ENCODE data around the gene MPDU1.
"Not testable (repeated sequence)": the region's sequence is repeated elsewhere in the genome, so short reads cannot be mapped to it uniquely, and the experiment has no call there.

MPDU1 gene

DNA sequence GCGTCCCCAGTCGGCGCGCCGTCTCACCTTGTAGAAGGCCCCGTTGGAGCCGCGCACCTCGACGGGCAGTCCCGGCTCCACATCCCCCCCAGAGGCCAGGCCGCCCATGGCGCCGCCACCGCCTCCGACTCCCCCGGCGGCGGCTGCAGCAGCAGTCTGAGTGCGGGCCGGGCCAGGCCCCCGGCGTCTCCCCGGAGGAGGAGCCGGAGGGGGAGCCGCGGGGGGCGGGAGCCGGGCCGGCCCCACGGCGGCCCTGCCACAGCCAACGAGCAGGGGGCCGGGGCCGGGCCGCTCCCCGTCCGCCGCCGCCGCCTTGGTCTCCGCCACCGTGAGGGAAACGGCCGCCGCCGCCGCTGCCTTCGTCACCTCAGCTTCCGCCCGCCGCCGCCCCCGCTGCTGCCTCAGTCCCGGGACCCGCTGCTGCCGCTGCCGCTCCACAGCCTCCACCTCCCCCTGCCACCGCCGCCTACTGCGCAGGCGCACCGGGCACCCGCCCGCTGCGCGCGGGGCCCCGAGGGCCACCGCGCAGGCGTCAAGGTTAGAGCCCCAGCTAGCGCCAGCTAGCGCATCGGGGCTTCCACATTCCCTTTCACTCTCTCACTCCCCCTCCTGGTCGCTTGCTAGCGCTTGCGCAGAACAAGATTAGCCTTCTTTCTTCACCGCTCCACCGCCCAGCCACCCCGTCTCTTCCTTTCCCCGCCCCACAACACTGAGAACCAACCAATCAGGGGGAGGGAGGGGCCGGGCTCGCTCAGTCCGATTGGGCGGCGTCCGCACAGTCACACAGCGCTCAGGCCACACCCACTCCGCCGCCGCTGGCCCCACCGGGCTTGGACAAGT lies 31.0 kb downstream of the MPDU1 start, which contains the start of gene FXR2:
Gene FXR2, minus strand, starts transcription at position 473 of the 840 bp plus-strand sequence. Its CDS starts 365 bp downstream, at position 108.
- DNase-seq (ENCODE audit: low spot score) = peak; percentile 100

DNA sequence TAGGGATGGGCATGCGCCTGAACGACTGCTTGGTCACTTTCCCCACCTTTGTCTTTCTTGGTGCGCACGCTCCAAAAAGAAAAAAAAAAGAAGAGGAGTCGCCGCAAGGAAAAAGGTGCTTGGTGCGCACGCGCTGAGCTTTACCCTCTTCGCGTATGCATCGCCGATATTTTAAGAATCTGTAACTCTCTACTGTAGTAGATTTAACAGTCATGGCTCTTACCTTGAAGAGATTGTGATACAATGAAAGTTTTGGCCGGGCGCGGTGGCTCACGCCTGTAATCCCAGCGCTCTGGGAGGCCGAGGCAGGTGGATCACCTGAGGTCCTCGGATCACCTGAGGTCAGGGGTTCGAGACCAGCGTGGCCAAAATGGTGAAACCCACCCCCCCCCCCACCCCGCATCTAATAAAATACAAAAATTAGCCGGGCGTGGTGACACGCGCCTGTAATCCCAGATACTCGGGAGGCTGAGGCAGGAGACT lies 31.7 kb downstream of the MPDU1 start:
- DNase-seq (ENCODE audit: low spot score) = no peak

DNA sequence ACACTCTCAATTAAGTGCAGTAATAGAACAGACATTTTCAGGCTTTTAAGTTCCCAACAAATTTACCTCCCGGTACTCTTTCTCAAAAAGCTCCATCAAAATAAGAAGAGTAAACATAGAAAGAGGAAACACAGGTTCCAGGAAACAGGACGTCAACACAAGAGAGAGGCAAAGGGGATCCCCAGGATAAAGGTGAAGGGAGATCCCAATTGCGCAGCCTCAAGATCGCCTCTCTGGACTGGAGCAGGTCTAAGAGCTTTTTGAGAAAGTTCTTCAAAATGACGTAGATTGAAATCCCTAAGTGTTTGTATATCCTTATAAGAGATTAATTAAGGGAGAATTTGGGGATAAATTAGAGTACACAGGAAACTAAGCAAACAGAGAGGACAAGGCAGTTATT lies 35.0 kb downstream of the MPDU1 start:
- DNase-seq (ENCODE audit: low spot score) = no peak

DNA sequence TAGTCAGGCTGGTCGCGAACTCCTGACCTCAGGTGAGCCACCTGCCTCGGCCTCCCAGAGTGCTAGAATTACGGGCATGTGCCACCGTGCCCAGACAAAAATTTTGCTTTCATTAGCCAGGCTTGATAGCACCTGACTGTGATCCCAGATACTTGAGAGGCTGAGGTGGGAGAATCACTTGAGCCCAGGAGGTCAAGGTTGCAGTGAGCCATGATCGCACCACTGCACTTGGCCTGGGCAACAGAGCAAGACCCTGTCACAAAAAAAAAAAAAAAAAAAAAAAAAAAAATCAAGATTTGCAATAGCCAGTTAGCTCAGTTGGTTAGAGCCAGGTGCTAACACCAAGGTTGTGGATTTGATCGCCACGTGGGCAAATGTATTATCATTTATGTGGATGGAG lies 37.2 kb downstream of the MPDU1 start:
- no peak for DNase-seq (ENCODE audit: low spot score)

DNA sequence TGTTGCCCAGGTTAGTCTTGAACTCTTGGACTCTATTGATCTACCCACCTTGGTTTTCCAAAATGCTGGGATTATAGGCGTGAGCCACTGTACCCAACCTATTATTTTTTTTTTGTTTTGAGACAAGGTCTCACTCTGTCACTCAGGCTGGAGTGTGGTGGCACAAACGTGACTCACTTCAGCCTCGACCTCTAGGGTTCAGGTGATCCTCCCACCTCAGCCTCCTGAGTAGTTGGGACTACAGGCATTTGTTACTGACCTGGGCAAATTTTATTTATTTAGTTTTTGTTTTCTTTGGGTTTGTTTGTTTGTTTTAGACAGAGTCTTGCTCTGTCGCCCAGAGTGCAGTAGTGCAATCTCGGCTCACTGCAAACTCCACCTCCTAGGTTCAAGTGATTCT lies 40.0 kb downstream of the MPDU1 start:
- DNase-seq (ENCODE audit: low spot score) = no peak

DNA sequence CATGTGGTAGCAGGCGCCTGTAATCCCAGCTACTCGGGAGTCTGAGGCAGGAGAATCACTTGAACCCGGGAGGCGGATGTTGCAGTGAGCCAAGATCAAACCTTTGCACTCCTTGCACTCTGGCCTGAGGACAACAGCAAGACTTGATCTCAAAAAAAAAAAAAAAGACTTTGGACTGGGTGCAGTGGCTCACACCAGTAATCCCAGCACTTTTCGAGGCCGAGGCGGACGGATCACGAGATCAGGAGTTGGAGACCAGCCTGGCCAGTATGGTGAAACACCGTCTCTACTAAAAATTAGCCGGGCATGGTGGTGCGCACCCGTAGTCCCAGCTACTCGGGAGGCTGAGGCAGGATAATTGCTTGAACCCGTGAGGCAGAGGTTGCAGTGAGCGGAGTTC lies 42.1 kb downstream of the MPDU1 start:
- not testable (repeated sequence) for DNase-seq (ENCODE audit: low spot score)

DNA sequence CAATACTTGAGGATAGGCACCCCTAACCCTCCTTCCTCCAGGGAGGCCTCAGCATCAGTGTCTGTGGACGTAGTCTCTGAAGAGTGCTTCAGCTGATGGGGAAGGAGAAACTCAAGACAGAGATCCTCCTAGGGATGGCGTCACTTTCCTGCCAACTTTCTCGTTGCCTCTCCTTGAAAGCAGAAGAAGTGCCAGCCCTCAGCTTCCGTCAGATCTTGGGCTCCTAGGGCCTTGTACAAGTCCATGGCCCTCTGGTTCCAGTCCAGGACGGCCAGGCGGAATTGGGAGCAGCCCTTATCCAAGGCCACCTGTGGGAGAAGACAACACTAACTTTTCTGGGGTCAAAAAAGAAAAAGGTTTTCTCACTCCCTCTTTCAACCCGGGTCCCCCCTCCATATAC lies 42.7 kb downstream of the MPDU1 start:
- DNase-seq (ENCODE audit: low spot score) = no peak

DNA sequence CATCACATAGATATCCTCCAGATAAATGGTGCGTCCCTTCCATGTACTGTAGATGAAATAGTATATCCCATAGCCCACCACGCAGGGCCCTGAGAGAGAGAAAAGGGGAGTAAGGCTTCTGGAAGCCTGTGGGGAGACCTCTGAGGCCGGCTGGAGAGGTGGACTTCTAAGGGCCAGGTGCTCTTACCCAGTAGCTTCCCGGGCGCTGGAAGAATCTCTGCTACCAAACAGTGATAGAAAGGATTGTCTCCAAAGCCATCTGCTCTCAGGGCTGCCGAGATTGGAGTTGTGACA lies 43.3 kb downstream of the MPDU1 start:
- DNase-seq (ENCODE audit: low spot score) = no peak

DNA sequence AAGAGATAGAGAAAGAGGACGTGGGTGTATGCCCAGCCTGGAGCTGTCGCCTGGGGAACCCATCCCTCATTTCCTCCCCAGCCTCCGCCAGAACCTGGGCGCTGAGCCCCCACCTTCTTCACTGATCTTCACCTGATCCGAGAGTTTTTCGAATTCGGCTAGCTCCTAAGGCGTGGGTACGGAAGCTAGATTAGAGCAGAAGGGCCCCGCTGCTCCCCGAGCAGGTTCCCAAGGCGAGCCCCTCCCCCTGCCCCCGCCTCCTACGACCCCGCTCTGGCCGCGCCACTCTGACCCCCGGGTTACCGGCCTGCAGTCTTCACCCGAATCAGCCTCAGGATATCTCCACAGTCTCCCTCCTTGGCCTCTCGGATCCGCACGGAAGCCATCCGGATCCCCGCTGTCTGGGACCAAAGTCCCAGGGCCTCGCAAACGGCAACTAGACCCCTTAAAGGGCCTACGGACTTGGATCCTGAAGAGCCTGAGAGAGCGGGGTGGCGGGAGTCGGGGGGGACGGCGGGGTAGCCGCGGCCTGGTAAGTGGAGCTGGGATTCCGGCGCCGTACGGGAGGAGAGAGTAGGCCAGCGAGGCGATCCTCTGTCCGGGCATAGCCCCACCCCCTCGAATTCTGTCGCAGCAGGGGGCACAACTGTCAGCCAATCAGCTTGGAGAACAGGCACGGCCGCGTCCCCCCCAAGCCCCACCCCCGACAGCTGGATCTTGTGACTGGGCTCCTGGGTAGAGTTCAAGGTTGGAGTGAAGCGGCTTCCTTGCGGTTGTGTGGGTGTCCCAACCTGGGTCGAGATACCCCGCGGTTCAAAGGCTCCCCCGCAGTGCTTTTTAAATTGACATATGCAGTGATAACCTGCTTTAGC lies 43.8 kb downstream of the MPDU1 start, which contains the start of gene SAT2:
Gene SAT2, minus strand, starts transcription at position 572 of the 872 bp plus-strand sequence. Its CDS starts 186 bp downstream, at position 386.
- peak; percentile 87 for DNase-seq (ENCODE audit: low spot score)

DNA sequence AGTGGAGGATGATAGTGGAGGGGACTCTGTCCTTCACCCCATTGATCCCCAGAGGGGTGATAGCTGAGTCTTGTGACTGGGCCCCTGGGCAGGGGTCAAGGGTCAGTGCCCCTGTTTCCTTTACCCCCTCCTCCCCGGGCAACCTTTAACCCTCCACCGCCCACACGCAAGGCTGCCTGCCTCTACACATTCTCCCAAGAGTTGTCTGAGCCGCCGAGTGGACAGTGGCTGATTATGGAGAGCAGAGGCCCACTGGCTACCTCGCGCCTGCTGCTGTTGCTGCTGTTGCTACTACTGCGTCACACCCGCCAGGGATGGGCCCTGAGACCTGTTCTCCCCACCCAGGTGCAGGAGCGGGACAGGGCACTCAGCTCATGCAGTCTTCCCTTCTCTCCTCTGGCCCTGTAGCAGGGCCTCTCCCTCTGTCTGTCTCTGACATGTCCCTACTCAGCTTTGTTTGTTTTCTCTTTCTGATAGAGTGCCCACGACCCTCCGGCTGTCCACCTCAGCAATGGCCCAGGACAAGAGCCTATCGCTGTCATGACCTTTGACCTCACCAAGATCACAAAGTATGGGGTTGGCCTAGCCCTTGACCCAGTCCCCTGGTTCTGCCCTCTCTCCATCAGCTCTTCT lies 46.4 kb downstream of the MPDU1 start, which contains the start of gene SHBG:
Gene SHBG, plus strand, starts transcription at position 197 of the 633 bp plus-strand sequence. Its CDS starts 38 bp downstream, at position 235.
- no peak for DNase-seq (ENCODE audit: low spot score)

DNA sequence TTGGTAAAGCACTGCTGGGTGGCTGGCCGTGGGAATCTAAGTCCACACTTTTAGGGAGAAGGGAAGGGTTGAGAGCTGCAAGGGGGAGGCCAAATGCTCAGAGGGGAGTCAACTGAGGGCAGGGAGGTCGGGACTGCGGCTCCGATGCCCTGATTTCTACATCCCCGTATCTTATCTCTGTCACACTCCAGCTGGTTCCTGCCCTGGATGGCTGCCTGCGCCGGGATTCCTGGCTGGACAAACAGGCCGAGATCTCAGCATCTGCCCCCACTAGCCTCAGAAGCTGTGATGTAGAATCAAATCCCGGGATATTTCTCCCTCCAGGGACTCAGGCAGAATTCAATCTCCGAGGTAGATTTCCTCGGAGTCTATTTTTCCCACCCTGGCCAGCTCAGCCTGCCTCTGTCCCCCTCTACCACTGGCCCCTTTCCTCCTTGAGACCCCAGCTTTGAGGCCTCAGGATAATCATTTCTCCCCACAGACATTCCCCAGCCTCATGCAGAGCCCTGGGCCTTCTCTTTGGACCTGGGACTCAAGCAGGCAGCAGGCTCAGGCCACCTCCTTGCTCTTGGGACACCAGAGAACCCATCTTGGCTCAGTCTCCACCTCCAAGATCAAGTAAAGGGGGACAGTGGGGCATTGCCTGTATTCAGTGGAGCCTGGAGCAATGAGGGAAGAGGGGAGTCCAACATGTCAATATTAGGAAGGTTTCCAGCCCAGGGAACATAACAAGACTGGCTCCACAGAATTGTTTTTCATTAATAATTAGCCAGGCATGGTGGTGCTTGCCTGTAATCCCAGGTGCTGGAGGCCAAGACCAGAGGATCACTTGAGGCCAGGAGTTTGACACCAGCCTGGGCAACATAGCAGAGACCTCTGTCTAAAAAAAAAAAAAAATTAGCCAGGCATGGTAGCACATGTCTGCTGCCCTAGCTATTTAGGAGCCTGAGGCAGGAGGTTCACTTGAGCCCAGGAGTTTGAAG lies 48.0 kb downstream of the MPDU1 start:
- DNase-seq (ENCODE audit: low spot score) = no peak

DNA sequence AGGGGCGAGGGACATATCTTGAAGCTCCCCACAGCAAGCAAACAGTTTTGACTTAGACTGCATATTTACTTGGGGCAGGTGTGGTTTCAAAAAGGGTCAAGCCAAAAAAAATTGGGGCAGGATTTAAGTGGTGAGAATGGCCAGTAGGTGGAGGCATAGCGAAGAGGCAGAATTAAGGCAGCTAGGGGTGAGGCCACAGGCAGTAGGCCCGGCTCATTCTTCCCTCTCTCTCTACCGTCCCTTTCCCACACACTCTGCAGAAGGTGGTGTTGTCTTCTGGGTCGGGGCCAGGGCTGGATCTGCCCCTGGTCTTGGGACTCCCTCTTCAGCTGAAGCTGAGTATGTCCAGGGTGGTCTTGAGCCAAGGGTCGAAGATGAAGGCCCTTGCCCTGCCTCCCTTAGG lies 48.8 kb downstream of the MPDU1 start:
- DNase-seq (ENCODE audit: low spot score) = peak; percentile 36

DNA sequence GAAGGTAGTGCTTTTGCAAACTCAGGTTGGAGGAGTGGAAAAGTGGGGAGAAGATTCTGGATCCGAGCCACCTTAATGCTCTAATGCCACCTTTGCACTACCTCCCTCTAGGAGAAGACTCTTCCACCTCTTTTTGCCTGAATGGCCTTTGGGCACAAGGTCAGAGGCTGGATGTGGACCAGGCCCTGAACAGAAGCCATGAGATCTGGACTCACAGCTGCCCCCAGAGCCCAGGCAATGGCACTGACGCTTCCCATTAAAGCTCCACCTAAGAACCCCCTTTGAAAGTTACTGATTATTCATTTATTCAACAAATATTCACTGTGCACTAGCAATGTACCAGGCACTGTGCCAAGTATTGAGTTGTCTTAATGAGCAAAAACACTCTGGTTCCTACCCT lies 49.4 kb downstream of the MPDU1 start:
- no peak for DNase-seq (ENCODE audit: low spot score)

DNA sequence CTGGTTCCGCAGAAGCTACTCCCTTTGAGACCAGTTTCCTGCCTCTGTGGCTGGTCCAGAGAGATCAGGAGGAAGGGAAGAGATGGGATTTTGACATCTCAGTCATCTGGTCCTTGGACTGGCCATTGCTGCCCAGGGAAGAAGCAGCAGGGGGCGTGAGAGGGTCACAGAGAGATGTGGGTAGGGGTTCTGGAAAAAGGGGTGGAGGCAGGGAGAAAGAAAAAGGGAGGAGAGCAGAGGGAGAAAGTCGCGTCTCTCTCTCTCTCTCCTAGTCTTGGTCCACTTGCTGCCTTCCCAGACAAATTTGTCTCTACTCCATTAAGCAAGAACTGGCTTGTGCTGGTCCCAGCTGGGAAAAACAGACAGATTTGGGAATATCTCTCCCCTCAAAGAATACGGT lies 50.7 kb downstream of the MPDU1 start:
- DNase-seq (ENCODE audit: low spot score) = no peak

DNA sequence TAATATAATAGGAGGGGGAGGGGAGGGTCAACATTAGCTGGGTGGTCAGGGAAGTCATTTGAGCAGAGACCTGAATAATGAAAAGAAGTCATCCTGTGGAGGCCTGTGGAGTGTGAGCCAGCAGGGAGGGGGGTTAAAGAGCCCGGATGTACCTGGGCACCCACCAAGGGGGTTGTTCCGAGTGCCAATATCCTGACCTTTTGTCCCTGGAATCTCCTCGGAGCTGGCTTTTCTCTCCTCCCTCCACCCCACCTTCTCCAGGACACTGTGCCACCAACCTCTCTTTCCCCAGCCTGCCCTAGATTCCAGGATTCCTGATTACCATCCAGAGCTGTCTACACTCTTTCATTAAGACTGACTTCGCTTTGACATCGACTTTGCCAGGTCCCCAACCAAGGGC lies 52.5 kb downstream of the MPDU1 start:
- no peak for DNase-seq (ENCODE audit: low spot score)

All from CD4-positive, alpha-beta T cell treated with Interleukin-2 at 100 ng/mL for 4 hours (primary cell).